ENCODE measurements around the gene PRR18. TPM values are rescaled to one million over a fixed set of nuclear protein-coding genes. Genes with fewer than 3 reads are reported as not detected.

The PRR18 gene
- total RNA-seq, 1 donor = not detected

DNA sequence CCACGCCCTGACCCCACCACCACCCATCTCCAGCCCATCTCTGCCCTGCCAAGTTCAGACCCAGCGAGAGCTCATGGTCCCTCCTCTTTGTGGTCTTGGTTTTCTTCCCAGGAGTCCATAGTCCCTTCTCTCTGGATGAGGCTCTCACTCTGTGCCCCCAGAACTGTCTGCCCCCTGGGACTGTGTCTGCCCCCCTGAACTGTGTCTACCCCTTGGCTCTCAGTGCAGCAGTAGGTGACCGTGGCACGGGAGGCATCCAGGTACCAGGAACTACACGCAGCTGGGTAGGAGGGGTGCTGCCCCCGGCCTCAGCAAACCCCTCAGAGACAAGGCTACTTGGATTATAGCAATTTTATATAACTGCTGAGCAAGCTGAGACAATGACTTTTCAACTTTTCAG lies 23.6 kb downstream of the PRR18 start:
- Histone ChIP-seq H2AFZ (ENCODE audit: low read length) (no peak overlapping the region), H4K20me1 (ENCODE audit: insufficient read depth, low read length) (no peaks in the 10 kb centered on the region), H3K4me2 (ENCODE audit: insufficient read depth, low read length) (no peak overlapping the region), H3K27ac (ENCODE audit: low read depth, low read length) (no peak overlapping the region), H3K36me3 (ENCODE audit: insufficient read depth, low read length) (no peaks in the 10 kb centered on the region), H3K4me1 (ENCODE audit: insufficient read depth, low read length) (no peaks in the 10 kb centered on the region), H3K27me3 (ENCODE audit: insufficient read depth, low read length) (peaks cover 7% of the 10 kb centered on the region), H3K9me3 (ENCODE audit: low read depth, low read length) (no peaks in the 10 kb centered on the region), H3K4me3 (ENCODE audit: insufficient read depth, low read length) (no peak overlapping the region), H3K79me2 (ENCODE audit: insufficient read depth, low read length) (no peaks in the 10 kb centered on the region)
- no peak for DNase-seq (ENCODE audit: insufficient read length, low spot score, missing footprints)
- TF ChIP-seq, protein P1, sequence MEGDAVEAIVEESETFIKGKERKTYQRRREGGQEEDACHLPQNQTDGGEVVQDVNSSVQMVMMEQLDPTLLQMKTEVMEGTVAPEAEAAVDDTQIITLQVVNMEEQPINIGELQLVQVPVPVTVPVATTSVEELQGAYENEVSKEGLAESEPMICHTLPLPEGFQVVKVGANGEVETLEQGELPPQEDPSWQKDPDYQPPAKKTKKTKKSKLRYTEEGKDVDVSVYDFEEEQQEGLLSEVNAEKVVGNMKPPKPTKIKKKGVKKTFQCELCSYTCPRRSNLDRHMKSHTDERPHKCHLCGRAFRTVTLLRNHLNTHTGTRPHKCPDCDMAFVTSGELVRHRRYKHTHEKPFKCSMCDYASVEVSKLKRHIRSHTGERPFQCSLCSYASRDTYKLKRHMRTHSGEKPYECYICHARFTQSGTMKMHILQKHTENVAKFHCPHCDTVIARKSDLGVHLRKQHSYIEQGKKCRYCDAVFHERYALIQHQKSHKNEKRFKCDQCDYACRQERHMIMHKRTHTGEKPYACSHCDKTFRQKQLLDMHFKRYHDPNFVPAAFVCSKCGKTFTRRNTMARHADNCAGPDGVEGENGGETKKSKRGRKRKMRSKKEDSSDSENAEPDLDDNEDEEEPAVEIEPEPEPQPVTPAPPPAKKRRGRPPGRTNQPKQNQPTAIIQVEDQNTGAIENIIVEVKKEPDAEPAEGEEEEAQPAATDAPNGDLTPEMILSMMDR (IDR thresholded peaks at IDR 0.05; ENCODE audit: extremely low read depth, low read depth, low read length) = no peak

DNA sequence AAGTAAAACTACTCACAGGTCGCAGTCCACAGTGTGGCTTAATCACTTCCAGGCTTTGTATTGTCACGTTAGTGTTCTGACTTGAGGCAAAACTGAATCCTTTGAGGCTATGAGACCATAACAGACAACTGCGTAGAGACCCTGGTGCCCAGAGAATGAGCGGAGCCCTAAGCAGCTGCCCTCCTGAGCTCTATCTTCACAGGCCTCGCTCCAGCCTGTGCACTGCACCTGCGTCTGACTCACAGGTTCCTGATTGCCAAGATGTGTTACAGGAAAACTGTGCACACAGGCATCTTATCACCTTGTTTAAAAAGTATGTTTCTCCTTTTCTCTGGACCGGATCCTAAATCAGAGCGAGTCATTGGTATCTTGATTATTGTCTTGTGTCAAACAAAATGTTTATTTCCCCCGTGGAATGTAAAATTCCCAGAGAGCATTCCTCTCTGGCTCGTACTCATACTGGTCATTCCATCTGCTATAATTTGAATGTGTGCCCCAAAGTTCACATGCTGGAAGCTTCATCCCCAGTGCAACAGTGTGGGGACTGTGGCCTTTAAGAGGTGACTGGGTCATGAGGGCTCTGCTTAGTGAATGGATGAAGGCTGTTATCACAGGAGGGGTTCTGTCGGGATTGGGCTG lies 25.7 kb downstream of the PRR18 start:
- DNase-seq (ENCODE audit: insufficient read length, low spot score, missing footprints) = no peak
- no peak overlapping the region for H3K27ac ChIP-seq (ENCODE audit: low read depth, low read length)

DNA sequence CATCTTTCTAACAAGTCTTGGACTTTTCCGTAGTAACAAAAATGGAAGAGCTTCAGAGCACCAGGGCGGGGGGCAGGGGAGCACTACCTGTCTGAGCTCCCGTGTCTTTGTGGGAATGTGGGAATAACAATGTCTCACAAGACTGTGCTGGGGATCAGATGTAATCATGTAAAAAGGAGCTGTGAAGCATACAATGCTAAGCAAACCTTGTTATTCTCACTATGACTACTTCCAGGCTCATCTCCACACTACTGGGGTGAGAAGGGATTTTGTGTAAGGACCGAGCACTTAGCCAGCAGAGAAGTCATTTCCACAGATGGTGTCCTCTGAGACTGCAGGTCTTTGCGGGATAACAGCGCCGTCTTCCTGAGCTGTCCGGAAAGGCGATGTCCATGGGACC lies 27.1 kb downstream of the PRR18 start:
- no peak overlapping the region for H3K4me3 ChIP-seq (ENCODE audit: insufficient read depth, low read length)
- peaks cover 6% of the 10 kb centered on the region for H3K4me1 ChIP-seq (ENCODE audit: insufficient read depth, low read length)
- no peaks in the 10 kb centered on the region for H3K79me2 ChIP-seq (ENCODE audit: insufficient read depth, low read length)
- TF ChIP-seq, protein P1 (IDR thresholded peaks at IDR 0.05; ENCODE audit: extremely low read depth, low read depth, low read length) = no peak
- DNase-seq (ENCODE audit: insufficient read length, low spot score, missing footprints) = no peak
- H4K20me1 ChIP-seq (ENCODE audit: insufficient read depth, low read length) = no peaks in the 10 kb centered on the region
- no peak overlapping the region for H3K4me2 ChIP-seq (ENCODE audit: insufficient read depth, low read length)
- peaks cover 7% of the 10 kb centered on the region for H3K27me3 ChIP-seq (ENCODE audit: insufficient read depth, low read length)
- H3K36me3 ChIP-seq (ENCODE audit: insufficient read depth, low read length) = no peaks in the 10 kb centered on the region
- no peak overlapping the region for H3K27ac ChIP-seq (ENCODE audit: low read depth, low read length)
- H2AFZ ChIP-seq (ENCODE audit: low read length) = no peak overlapping the region
- H3K9me3 ChIP-seq (ENCODE audit: low read depth, low read length) = no peaks in the 10 kb centered on the region

More for the DNA sequence above, 25.7 kb downstream of the PRR18 start:
- Histone ChIP-seq H3K4me3 (ENCODE audit: insufficient read depth, low read length) (no peak overlapping the region), H2AFZ (ENCODE audit: low read length) (no peak overlapping the region), H3K27me3 (ENCODE audit: insufficient read depth, low read length) (peaks cover 7% of the 10 kb centered on the region), H3K9me3 (ENCODE audit: low read depth, low read length) (no peaks in the 10 kb centered on the region), H3K4me2 (ENCODE audit: insufficient read depth, low read length) (no peak overlapping the region), H3K79me2 (ENCODE audit: insufficient read depth, low read length) (no peaks in the 10 kb centered on the region), H4K20me1 (ENCODE audit: insufficient read depth, low read length) (no peaks in the 10 kb centered on the region), H3K36me3 (ENCODE audit: insufficient read depth, low read length) (no peaks in the 10 kb centered on the region), H3K4me1 (ENCODE audit: insufficient read depth, low read length) (no peaks in the 10 kb centered on the region)
- TF ChIP-seq, protein P1 (IDR thresholded peaks at IDR 0.05; ENCODE audit: extremely low read depth, low read depth, low read length) = no peak

DNA sequence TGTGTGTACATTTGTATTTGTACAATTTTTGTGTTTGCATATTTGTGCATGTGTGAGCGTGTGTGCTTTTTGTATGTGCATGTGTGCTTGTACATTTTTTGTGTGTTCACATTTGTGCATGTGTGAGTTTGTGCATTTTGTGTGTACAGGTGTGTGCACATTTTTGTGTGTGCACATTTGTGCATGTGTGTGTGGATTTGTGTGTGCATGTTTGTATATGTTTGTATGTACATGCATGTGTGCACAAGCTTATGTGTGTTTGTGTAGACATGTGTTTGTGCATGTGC lies 28.9 kb downstream of the PRR18 start:
- no peak overlapping the region for H3K27ac ChIP-seq (ENCODE audit: low read depth, low read length)
- no peaks in the 10 kb centered on the region for H4K20me1 ChIP-seq (ENCODE audit: insufficient read depth, low read length)
- no peaks in the 10 kb centered on the region for H3K9me3 ChIP-seq (ENCODE audit: low read depth, low read length)
- no peak overlapping the region for H2AFZ ChIP-seq (ENCODE audit: low read length)
- no peak for DNase-seq (ENCODE audit: insufficient read length, low spot score, missing footprints)
- H3K4me3 ChIP-seq (ENCODE audit: insufficient read depth, low read length) = no peak overlapping the region
- H3K27me3 ChIP-seq (ENCODE audit: insufficient read depth, low read length) = no peaks in the 10 kb centered on the region
- no peaks in the 10 kb centered on the region for H3K79me2 ChIP-seq (ENCODE audit: insufficient read depth, low read length)
- H3K4me2 ChIP-seq (ENCODE audit: insufficient read depth, low read length) = no peak overlapping the region
- TF ChIP-seq, protein P1 (IDR thresholded peaks at IDR 0.05; ENCODE audit: extremely low read depth, low read depth, low read length) = no peak
- H3K36me3 ChIP-seq (ENCODE audit: insufficient read depth, low read length) = no peaks in the 10 kb centered on the region
- H3K4me1 ChIP-seq (ENCODE audit: insufficient read depth, low read length) = peaks cover 6% of the 10 kb centered on the region

Data from osteoblast (primary cell).